GM19372 (cell line): Measurements from ENCODE around the gene ANAPC5.
"Not testable (repeated sequence)": the region's sequence is repeated elsewhere in the genome, so short reads cannot be mapped to it uniquely, and the experiment has no call there.

ENCODE experiments used
- ATAC-seq: cut with Tn5 transposase; IDR thresholded peaks from one replicate; pipeline ENCODE4 v1.9.1; 2021; ENCODE audit warnings: mild to moderate bottlenecking, low read depth, moderate library complexity; ENCODE audit not compliant: unreplicated experiment

ANAPC5 gene

DNA sequence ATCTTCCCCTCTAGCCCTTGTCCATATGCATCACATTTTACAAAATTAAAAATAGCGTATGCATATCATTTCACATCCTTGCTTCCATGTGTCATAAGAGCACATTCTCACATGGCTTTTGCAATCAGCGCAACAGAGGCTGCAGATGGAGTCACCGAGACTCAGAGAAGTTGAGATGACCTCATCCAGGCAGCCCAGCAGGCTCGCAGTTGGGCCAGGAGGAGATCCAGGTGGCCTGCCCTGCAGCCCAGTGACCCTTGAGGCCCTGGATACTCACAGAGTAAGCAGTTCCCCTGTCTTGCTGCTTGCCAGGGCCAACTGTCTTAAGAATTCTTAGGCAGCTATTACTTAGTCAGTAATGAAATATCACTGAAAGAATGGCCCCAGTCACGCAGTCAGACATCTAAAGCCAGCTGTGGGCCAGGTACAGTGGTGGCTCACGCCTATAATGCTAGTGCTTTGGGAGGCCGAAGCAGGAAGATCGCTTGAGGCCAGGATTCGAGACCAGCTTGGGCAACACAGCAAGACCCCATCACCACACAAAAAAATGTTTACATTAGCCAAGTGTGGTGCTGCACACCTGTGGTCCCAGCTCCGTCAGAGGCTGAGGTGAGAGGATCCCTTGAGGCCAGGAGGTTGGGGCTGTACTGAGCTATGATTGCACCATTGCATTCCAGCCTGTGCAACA, 64.8 kb downstream of the ANAPC5 start:
- ATAC-seq = no peak

DNA sequence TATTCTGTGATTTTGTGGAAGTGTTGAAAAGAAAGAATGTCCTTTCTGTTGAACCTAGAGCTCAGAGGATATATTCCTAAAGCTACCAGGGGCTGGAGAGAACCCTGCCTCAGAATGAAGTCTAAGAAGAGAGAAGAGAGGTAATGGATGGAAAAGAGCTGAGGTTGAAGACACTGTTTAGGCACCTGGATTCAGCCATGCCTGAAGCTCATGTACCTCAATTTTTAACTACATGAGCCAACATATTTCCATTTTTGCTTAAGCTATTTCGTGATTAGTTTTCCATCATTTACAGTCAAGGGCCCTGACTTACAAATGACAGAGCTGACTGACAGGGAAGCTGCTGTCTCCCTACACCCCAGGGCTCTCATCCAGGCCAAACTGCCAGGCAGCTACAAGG, 66.4 kb downstream of the ANAPC5 start:
- ATAC-seq = no peak

DNA sequence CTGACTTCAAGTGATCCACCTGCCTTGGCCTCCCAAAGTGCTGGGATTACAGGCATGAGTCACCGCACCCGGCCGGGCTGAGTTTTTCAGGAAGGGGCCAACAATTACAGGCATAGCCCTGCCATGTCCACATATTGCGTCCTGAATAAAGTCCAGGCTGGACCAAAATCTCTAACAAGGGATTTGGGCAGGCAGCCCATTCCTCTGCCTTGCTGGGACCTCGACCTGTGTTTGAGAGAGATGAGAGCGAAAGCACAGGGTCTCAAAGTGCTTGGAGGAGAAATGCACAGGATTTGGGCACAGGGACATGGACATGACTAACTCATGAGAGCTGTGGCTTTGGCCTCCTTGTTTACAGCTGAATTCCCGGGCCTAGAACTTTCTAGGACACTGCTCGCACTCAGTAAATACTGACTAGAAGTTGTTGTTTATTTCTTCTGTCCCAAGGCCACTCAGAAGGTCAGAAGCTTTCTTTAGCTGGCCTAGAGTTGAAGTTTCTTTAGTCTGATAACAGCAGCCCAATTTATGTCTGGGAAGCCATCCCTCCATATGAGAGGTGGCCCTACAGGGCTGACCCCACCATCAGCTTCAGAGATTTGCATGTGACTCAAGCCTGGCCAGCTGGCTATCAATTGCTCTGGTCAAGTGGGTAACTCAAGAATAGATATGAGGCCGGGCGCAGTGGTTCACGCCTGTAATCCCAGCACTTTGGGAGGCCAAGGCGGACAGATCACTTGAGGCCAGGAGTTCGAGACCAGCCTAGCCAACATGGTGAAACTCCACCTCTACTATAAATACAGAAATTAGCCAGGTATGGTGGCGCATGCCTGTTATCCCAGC, 67.4 kb downstream of the ANAPC5 start:
- no peak for ATAC-seq

DNA sequence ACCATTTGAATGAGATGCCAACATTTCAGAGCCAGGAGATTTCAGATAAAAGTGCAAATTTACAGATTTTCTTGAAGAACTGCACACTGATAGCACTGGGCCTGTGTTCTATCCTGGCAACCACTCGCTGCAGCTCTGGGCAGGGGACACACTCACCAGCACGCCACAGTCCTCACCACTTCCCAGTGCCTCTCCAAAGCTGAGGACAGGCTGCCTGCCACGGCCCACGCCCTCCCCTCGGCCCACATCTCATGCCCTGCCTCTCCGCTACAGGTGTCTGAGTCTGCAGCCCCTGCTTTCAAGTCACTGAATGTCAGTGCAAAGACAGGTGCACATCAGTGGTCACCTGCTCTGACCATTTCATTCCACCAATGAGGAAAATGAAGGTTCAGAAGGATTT, 68.4 kb downstream of the ANAPC5 start:
- ATAC-seq = no peak

DNA sequence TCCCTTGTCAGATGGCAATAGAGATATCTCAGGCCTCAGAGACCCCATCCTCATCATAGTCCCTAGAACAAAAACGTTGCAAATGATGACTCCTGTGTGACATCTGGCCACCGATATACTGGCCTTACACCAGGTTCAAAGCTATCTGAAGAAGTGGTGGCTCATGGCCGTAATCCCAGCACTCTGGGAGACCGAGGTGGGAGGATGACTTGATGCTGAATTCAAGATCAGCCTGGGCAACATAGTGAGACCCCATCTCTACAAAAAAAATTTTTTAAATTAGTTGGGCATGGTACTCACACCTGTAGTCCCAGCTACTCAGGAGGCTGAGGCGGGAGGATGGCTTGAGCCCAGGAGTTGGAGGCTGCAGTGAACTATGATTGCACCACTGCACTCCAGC, 68.8 kb downstream of the ANAPC5 start:
- no peak for ATAC-seq

DNA sequence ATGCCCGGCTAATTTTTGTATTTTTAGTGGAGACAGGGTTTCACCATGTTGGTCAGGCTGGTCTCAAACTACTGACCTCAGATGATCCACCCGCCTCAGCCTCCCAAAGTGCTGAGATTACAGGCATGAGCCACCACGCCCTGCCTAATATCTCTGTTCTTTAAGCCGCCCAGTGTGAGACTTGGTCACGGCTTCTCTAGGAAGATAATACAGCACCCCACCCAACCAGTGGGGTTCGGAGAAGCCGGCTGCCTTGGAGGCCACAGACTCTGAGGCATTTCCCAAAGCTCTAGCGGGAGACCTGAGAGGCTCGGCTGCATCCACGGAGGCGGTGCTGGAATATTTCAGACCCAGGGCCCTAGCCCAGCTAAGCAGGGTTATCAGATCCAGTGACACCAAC, 69.3 kb downstream of the ANAPC5 start:
- not testable (repeated sequence) for ATAC-seq

DNA sequence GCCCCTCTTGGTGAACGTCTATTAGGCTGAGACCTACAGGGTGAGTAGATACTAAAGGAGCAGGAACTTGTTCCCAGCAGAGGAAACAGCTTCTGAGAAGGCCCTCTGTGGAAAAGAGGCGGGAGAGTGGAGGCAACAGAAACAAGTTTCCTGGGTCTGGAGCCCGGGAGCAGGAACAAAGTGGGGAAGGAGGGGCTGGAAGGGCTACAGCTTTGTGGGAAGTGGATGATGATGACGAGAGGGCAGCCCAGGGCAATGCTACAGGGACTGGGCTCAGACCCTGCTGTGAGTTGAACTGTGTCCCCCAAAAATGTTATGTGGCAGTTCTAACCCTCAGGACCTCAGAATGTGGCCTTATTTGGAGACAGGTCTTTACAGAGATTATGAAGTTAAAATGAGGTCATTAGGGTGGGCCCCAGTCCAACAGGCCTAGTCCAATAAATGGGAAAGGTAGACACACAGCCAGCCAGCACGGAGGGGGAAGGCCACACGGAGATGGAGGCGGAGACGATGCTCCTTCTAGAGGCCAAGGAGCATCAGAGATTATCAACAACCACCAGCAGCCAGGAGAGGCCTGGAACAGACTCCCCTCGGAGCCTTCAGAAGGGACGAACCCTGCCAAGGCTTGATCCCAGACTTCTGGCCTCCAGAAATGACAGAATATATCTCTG, 70.0 kb downstream of the ANAPC5 start:
- no peak for ATAC-seq

DNA sequence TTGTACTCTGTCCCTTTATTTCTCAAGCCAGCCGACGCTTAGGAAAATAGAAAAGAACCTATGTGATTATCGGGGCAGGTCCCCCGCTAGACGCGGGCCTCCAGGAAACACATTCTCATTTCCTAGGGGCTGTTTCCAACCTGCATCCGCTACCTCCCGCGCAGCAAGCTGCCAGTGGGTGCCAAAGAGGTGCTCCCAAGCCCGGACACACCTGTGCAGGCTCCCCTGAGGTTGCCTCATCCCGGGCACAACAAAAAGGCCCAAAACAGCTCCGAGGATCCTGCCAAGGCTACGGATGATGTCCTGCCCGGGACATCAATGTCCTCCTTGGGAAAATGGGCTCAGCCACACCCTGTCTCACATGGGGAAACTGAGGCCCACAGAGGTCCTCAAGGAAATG, 71.1 kb downstream of the ANAPC5 start:
- not testable (repeated sequence) for ATAC-seq

DNA sequence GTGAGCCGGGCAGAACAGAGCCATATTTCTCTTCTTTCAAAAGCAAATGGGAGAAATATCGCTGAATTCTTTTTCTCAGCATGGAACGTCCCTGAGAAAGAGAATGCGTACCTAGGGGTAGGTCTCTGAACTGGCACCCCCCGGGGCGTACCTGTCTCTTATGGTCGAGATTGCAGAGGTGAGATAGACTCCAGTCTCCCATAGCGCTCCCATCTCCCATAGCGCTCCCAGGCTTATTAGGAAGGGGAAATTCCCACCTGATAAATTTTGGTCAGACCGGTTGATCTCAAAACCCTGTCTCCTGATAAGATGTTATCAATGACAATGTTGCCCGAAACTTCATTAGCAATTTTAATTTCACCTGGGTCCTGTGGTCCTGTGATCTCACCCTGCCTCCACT, 71.7 kb downstream of the ANAPC5 start:
- not testable (repeated sequence) for ATAC-seq

DNA sequence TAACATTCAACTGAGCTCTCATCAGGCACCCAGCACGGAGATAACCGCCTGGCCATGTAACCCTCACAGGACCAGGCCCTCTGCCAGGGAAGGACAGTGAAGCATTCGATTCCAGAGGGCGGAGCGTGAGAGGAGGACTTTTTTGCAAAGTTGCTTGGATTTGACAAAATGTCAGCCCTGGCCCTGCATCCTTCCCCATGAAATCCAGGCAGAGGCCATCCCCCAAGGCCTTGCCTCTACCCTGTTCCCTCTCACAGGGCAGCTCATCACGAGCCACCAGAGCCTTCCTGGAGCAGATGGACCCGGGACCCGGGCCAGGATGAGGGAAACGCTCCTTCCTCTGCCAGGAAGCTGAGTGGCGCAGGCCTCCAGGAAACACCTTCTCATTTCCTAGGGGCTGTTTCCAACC, 72.7 kb downstream of the ANAPC5 start:
- ATAC-seq = no peak

DNA sequence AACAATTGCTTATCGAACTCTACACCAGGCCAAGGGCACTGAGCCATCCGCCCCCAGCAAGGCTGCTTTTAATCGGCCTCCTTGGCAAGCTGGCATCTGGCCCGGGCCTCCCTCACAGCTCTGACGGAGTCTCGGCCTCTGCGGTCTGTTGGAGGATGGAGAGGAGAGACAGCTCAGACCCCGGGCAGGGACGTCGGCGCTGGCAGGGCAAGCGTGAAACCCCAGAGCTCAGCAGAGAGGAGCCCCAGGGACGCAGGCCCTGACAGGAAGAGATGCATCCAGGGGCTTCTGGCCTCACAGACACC, 73.2 kb downstream of the ANAPC5 start:
- ATAC-seq = no peak

DNA sequence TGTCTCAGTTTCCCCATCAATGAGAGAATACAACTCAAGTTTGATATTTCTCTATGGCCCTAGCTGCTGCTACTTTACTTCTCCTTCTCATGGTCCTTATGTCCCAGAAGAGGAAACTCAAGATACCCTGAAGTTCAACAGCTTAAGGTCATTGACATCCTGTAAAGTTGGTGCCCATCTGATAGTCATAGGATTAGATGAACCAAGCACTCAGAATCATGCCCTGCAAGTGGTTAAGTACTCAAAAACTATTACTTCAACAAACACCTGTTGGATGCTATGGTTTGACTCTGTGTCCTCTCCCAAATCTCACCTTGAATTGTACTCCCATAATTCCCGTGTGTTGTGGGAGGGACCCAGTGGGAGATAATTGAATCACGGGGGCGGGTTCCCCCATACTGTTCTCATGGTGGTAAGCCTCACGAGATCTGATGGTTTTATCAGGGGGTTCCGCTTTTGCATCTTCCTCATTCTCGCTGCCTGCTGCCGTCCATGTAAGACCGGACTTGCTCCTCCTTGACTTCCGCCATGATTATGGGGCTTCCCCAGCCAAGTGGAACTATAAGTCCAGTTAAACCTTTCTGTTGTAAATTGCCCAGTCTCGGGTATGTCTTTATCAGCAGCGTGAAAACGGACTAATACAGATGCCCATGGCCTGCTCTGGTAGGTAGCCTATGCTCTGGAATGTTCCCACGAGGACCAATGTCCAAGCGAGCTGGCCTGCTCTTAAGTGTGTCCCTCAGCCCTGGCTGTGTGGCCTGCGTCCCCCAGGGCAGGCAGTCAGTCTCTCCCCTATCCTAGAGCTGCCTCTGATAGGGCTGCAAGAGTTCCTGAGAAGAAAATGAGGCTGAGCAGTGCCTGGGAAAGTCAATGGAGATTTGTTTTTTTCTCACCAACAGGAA, 73.8 kb downstream of the ANAPC5 start:
- no peak for ATAC-seq

DNA sequence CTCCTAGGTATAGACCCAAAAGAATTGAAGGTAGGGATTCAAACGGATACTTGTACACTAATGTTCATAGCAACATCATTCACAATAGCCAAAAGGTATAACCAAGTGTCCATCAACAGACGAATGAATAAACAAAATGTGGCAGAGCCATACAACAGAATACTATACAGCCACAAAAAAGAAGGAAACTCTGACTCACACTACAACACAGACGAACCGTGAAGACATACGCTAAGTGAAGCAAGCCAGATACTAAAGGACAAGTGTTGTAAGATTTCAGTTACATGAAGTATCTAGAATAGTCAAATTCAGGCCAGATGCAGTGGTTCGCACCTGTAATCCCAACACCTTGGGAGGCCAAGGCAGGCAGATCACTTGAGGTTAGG, 74.8 kb downstream of the ANAPC5 start:
- ATAC-seq = no peak

DNA sequence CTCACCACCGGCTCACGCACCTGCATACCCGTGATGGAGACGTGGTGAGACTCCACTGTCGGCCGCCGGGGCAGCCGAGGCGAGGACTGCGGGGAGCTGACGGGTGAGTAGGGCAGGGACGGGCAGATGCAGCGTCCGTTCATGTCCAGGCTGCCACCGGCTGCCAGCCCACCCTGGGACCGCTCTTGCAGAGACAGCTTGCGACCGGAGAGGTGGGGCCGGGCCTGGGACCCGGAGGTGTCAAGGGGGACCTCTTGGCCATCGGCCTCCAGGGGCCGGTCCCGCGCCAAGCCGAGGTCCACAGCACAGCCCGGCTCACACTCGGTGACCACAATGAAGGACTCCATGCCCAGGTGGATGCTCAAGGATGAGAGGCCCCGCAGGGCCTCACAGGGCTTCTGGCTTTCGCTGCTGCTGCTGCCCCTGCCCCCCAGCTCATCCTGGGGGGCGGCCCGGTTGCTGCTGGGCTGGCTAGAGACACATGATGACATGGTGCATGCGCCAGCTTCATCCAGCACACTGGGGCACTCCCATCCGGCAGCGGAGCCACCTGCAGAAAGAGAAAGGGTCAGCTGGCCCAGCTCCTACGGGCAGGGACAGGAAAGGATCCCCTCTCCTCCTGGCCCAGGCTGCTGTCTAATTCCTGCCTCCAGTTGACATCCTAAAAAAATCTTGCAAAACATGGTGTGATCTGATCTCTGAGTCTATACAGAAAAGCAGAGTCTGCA, 78.0 kb downstream of the ANAPC5 start:
- no peak for ATAC-seq

DNA sequence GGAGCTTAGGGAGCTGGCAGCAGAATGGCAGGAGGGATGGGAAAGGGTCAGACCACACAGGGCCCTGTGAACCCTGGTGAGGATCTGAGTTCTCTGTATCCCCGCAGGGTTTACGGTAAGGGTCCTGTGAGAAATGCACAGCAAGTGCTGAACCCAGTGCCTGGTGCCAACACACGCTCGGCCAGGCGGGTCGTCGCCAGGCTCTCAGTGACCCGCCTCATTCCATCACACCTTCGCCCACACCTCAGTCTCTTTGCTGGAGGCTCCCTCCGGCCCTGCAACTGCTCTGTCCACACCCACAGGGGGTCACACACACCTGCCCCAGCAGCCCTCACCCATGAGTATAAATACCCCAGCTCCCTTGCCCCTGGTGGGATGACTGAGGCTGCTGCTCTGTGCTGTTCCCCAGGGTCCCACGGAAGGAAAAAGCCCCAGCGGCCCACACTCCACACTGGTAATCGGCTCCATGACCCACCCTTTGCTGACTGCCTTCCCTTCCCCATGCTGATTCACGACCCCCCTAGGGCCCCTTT, 78.8 kb downstream of the ANAPC5 start:
- no peak for ATAC-seq

DNA sequence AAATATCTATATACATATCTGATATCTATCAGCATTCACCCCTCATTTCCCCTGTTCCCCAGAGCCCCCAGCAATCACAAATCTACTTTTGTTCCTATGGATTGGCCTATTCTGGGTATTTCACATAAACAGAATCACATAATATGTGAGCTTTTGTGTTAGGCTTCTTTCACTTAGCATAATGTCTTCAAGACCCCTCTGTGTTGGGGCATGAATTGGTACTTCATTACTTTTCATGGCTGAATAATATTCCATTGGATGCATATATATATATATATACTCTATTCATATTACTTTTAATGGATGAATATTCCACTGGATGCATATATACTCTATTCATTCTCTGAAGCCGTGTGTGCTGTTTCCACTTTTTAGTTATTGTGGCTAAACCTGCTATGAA, 84.4 kb downstream of the ANAPC5 start:
- ATAC-seq = no peak

DNA sequence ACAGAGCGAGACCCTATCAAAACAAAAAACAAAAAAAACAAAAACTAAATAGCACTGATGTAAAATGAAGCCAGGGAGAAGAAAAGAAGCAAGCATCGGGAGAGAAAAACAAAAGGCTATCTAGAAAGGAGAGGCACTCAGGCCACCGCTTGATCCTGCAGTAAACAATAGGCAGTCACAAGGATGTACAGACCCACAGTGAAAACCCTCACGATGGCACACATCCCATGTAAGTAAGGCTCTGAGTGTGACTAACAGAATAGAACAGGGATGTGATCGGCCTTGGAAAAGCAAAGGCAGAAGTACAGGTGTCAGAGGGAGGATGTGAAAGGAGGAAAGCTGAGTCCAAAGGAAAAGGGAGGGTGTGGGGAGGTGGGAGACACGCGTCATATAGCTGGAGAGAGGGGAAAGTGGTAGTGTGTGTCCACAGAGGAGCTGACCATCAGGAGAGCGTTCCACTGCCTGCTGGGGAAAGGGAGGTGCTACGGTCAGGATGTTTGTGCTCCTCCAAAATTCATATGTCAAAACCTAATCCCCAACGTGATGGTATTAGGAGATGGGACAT, 87.2 kb downstream of the ANAPC5 start:
- ATAC-seq = no peak

DNA sequence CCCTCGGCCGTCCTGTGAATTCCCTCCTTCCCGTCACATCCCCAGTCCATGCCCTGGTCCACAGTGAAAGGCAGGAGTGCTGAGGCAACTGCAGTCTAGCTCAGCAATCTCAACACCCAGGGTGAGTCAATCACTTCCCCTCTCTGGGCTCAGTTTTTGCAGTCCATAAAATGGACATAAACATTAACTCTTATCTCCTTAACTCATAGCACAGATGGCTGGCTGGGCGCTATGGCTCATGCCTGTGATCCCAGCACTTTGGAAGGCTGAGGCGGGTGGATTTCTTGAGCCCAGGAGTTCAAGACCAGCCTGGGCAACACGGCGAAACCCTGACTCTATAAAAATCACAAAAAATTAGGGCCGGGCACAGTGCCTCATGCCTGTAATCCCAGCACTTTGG, 88.1 kb downstream of the ANAPC5 start:
- no peak for ATAC-seq

DNA sequence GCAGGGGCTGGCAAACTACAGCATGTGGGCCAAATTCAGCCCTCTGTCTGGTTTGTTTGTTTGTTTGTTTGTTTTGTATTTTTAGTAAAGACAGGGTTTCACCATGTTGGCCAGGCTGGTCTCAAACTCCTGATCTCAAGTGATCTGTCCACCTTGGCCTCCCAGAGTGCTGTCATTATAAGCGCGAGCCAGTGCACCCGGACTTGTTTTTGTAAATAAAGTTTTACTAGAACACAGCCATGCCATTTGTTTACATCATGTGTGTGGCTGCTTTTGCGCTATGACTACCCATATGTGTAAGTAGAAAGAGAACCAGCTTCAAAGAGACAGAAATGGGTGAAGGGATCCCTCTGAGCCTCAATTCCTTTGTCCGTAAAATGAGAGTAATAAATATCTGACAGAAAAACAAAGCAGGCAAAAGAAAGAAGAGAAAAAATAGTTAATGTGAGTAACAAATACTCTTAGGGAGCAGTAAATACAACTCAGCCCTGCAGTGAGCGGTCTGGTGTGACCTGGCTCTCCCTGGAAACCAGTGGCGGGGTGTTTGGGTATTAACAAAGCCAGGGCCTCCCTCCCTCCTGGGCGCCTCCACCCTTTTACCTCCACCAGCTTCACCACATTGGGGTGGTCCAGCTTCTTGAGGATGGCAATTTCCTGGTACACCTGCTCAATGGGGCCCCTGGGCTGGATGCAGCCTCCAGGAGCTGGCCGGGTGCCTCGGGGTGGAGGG, 88.8 kb downstream of the ANAPC5 start:
- no peak for ATAC-seq
